Neural progenitor cell (in vitro differentiated cells): ENCODE results near the gene DPP3. TPM values are rescaled to one million over a fixed set of nuclear protein-coding genes. Genes with fewer than 3 reads are reported as not detected.

Experiments
- DNase-seq: peaks from one replicate; pipeline ENCODE4 v3.0.0-alpha.2; 2016; ENCODE audit warnings: low spot score
- H2AFZ ChIP-seq: fragments of 200-600 bp; sonication (generic); replicated peaks from 2 replicates; pipeline ENCODE4 v1.6.1; 2016; ENCODE audit warnings: antibody characterized with exemption
- H3F3A ChIP-seq: fragments of 200-600 bp; sonication (generic); 2 replicates; pipeline ENCODE4 v1.6.1; 2016; ENCODE audit warnings: antibody characterized with exemption, low read depth
- H3K27ac ChIP-seq: fragments of 200-600 bp; sonication (generic); 2 replicates; pipeline ENCODE4 v1.5.1; 2016; ENCODE audit warnings: mild to moderate bottlenecking
- H3K27me3 ChIP-seq: fragments of 200-600 bp; sonication (generic); 2 replicates; pipeline ENCODE4 v1.6.1; 2016; ENCODE audit warnings: mild to moderate bottlenecking, moderate library complexity
- H3K36me3 ChIP-seq: fragments of 200-600 bp; sonication (generic); 2 replicates; pipeline ENCODE4 v1.5.1; 2016
- H3K4me1 ChIP-seq: fragments of 200-600 bp; sonication (generic); 2 replicates; pipeline ENCODE4 v1.6.1; 2016; ENCODE audit warnings: mixed run types
- H3K4me2 ChIP-seq: fragments of 200-600 bp; sonication (generic); 2 replicates; pipeline ENCODE4 v1.6.1; 2016
- H3K4me3 ChIP-seq: fragments of 200-600 bp; sonication (generic); 2 replicates; pipeline ENCODE4 v1.5.1; 2016
- H3K79me2 ChIP-seq: fragments of 200-600 bp; sonication (generic); 2 replicates; pipeline ENCODE4 v1.6.1; 2016; ENCODE audit warnings: low read depth
- H3K9ac ChIP-seq: fragments of 200-600 bp; sonication (generic); 2 replicates; pipeline ENCODE4 v1.6.1; 2016
- H3K9me3 ChIP-seq: fragments of 200-600 bp; sonication (generic); 2 replicates; pipeline ENCODE4 v1.5.1; 2016; ENCODE audit warnings: low read depth
- H4K20me1 ChIP-seq: fragments of 200-600 bp; sonication (generic); 2 replicates; pipeline ENCODE4 v1.6.1; 2016; ENCODE audit warnings: low read depth
- H3K27ac Mint-ChIP-seq: 3 replicates; pipeline ENCODE4 v1.8.0; 2021; ENCODE audit warnings: mixed read lengths
- H3K27me3 Mint-ChIP-seq: 2 replicates; pipeline ENCODE4 v1.8.0; 2022; ENCODE audit warnings: low read depth, mild to moderate bottlenecking, inconsistent platforms, moderate library complexity, mixed read lengths; ENCODE audit not compliant: insufficient read depth
- H3K36me3 Mint-ChIP-seq: 3 replicates; pipeline ENCODE4 v1.8.0; 2021; ENCODE audit warnings: mixed read lengths
- H3K4me1 Mint-ChIP-seq: 3 replicates; pipeline ENCODE4 v1.8.0; 2021; ENCODE audit warnings: mixed read lengths
- H3K4me3 Mint-ChIP-seq: 3 replicates; pipeline ENCODE4 v1.8.0; 2021; ENCODE audit warnings: mild to moderate bottlenecking, moderate library complexity, mixed read lengths
- H3K9me3 Mint-ChIP-seq: 3 replicates; pipeline ENCODE4 v1.8.0; 2020; ENCODE audit warnings: mixed read lengths
- EZH2 ChIP-seq: fragments of 200-600 bp; sonication (generic); IDR thresholded peaks from 2 replicates; pipeline ENCODE4 v1.6.1; 2017; ENCODE audit warnings: antibody characterized with exemption, mild to moderate bottlenecking, moderate library complexity
- EZH2phosphoT487 ChIP-seq: fragments of 200-600 bp; sonication (generic); IDR thresholded peaks from 2 replicates; pipeline ENCODE4 v1.6.1; 2017; ENCODE audit warnings: antibody characterized with exemption
- total RNA-seq: library from RNA; depleted of rRNA; stranded (reverse); fragments of >200 nt; gene quantifications from 2 replicates; pipeline ENCODE4 v1.2.3, GENCODE V29; 2015; ENCODE audit warnings: low replicate concordance
- TF ChIP-seq, protein P1 (sequence below): fragments of 200-600 bp; sonication (generic); IDR thresholded peaks from 2 replicates; pipeline ENCODE4 v1.5.1; 2017; ENCODE audit warnings: antibody characterized with exemption, mild to moderate bottlenecking

Gene DPP3
- total RNA-seq, 1 donor from 2014 or later = 41.3 TPM

DNA sequence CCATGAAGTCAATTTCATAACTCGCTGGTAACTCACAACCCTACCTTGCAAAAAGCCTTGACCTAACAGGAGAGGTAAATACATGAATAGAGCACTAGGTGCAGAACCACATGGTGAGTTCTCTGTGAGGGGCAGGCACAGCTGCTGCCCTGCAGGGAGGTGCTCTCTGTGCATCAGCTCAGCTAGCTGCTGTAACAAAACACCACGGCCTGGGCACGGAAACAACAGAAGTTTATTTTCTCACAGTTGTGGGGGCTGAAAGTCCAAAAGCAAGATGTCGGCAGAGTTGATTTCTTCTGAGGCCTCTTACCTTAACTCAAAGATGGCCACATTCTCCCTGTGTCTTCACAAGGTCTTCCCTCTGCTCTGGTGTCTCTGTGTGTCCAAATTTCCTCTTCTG is 28.6 kb upstream of the DPP3 start:
- Histone ChIP-seq H3K4me1 (no peaks in the 10 kb centered on the region), H3K4me3 (no peak overlapping the region), H2AFZ (no peak overlapping the region), H3K27me3 (peaks cover 3% of the 10 kb centered on the region), H3K9ac (no peak overlapping the region), H3K27ac (no peak overlapping the region), H4K20me1 (no peaks in the 10 kb centered on the region), H3F3A (no peaks in the 10 kb centered on the region), H3K4me2 (no peak overlapping the region), H3K79me2 (no peaks in the 10 kb centered on the region), H3K9me3 (no peaks in the 10 kb centered on the region), H3K36me3 (no peaks in the 10 kb centered on the region)
- TF ChIP-seq EZH2phosphoT487 = no peak
- TF ChIP-seq, protein P1, sequence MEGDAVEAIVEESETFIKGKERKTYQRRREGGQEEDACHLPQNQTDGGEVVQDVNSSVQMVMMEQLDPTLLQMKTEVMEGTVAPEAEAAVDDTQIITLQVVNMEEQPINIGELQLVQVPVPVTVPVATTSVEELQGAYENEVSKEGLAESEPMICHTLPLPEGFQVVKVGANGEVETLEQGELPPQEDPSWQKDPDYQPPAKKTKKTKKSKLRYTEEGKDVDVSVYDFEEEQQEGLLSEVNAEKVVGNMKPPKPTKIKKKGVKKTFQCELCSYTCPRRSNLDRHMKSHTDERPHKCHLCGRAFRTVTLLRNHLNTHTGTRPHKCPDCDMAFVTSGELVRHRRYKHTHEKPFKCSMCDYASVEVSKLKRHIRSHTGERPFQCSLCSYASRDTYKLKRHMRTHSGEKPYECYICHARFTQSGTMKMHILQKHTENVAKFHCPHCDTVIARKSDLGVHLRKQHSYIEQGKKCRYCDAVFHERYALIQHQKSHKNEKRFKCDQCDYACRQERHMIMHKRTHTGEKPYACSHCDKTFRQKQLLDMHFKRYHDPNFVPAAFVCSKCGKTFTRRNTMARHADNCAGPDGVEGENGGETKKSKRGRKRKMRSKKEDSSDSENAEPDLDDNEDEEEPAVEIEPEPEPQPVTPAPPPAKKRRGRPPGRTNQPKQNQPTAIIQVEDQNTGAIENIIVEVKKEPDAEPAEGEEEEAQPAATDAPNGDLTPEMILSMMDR = no peak
- no peak for TF ChIP-seq EZH2
- DNase-seq = no peak
- Mint-ChIP-seq H3K27ac (no peak overlapping the region), H3K9me3 (peaks cover 2% of the 10 kb centered on the region), H3K4me3 (no peak overlapping the region), H3K27me3 (peaks cover 13% of the 10 kb centered on the region), H3K36me3 (no peaks in the 10 kb centered on the region), H3K4me1 (peaks cover 2% of the 10 kb centered on the region)

DNA sequence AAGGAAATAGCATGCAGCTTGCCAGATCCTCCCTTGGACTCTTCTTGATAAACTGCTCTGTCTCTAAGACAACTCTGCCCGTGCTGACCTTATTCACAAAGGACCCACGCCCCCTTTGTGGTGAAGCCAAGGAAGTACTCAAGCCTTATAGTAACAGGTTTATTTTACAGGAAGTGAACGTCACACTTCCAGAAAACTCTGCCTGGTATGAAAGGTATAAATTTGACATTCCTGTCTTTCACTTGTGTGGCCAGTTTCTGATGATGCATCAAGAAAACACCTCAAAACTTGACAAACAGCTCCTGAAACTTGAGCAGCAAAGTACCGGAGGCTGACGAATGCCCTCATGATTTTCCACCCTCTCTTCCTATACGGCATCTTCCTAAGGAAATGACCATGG is 26.0 kb upstream of the DPP3 start:
- H3K27ac Mint-ChIP-seq = no peak overlapping the region
- peaks cover 15% of the 10 kb centered on the region for H3K27me3 Mint-ChIP-seq
- no peaks in the 10 kb centered on the region for H3K4me1 ChIP-seq
- no peak overlapping the region for H2AFZ ChIP-seq
- no peaks in the 10 kb centered on the region for H3K36me3 Mint-ChIP-seq
- H3K27ac ChIP-seq = no peak overlapping the region
- peaks cover 2% of the 10 kb centered on the region for H3K4me1 Mint-ChIP-seq
- H3K4me3 ChIP-seq = no peak overlapping the region
- H3K9ac ChIP-seq = no peak overlapping the region
- H3F3A ChIP-seq = no peaks in the 10 kb centered on the region
- no peaks in the 10 kb centered on the region for H3K36me3 ChIP-seq
- peaks cover 3% of the 10 kb centered on the region for H3K27me3 ChIP-seq
- H3K4me3 Mint-ChIP-seq = no peak overlapping the region
- no peaks in the 10 kb centered on the region for H3K9me3 ChIP-seq
- TF ChIP-seq, protein P1 = no peak
- TF ChIP-seq EZH2phosphoT487 = no peak
- no peak for TF ChIP-seq EZH2
- no peak overlapping the region for H3K4me2 ChIP-seq
- no peaks in the 10 kb centered on the region for H3K79me2 ChIP-seq
- no peaks in the 10 kb centered on the region for H4K20me1 ChIP-seq
- peaks cover 2% of the 10 kb centered on the region for H3K9me3 Mint-ChIP-seq
- no peak for DNase-seq

DNA sequence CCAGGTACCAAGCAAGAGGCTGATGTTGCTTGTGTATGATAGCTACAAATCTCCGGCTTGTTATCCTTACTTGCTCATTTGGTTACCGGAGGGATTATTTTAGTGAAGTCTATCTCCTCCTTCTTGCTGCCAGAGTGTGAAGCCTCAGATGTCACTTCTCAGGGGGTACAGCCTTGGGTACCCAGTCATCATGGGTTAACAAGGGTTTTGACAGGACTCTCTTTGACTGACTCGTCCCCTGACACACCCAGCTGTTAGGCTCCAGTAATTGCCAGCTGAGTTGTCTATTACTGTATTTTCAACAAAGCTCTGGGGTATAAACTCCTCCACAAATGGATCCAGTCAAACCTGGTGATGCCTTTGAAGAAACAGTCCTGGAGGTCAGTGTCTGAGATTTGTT is 25.4 kb upstream of the DPP3 start:
- no peak overlapping the region for H3K9ac ChIP-seq
- DNase-seq = no peak
- no peak overlapping the region for H3K27ac ChIP-seq
- no peaks in the 10 kb centered on the region for H3K36me3 ChIP-seq
- Mint-ChIP-seq H3K9me3 (peaks cover 2% of the 10 kb centered on the region), H3K4me3 (no peak overlapping the region), H3K27ac (peak overlapping the region; percentile 15), H3K36me3 (no peaks in the 10 kb centered on the region), H3K4me1 (peaks cover 2% of the 10 kb centered on the region), H3K27me3 (peaks cover 19% of the 10 kb centered on the region)
- no peaks in the 10 kb centered on the region for H3K79me2 ChIP-seq
- H3K27me3 ChIP-seq = peaks cover 3% of the 10 kb centered on the region
- no peaks in the 10 kb centered on the region for H3F3A ChIP-seq
- no peaks in the 10 kb centered on the region for H3K9me3 ChIP-seq
- H3K4me1 ChIP-seq = no peaks in the 10 kb centered on the region
- H3K4me3 ChIP-seq = no peak overlapping the region
- no peak overlapping the region for H3K4me2 ChIP-seq
- no peaks in the 10 kb centered on the region for H4K20me1 ChIP-seq
- no peak overlapping the region for H2AFZ ChIP-seq
- TF ChIP-seq, protein P1 = no peak
- TF ChIP-seq EZH2phosphoT487 (no peak), EZH2 (no peak)
